Tibial nerve (tissue), 4 donors: ENCODE data around the gene WDR27. TPM values are rescaled to one million over a fixed set of nuclear protein-coding genes. Genes with fewer than 3 reads are reported as not detected.

Experiments
- DNase-seq, 2 donors: peaks; one replicate each; pipeline ENCODE4 v3.0.0-alpha.2; 2019; ENCODE audit warnings: low spot score in 2 of 2
- H3K27ac ChIP-seq, 4 donors: fragments of 200-600 bp; sonication (generic) in 3 of 4; one replicate each; pipeline ENCODE4 v1.5.1; 2017 to 2019; ENCODE audit warnings: mild to moderate bottlenecking in 1 of 4
- H3K27me3 ChIP-seq, 2 donors: fragments of 200-600 bp; sonication (generic) in 1 of 2; one replicate each; pipeline versions ENCODE4 v1.5.1 to v1.6.0; 2017 to 2019
- H3K36me3 ChIP-seq, 3 donors: fragments of 200-600 bp; sonication (generic); one replicate each; pipeline ENCODE4 v1.5.1; 2018 to 2019
- H3K4me1 ChIP-seq, 4 donors: fragments of 200-600 bp; sonication (generic) in 3 of 4; one replicate each; pipeline ENCODE4 v1.5.1; 2017 to 2019
- H3K4me3 ChIP-seq, 4 donors: fragments of 200-600 bp; sonication (generic) in 3 of 4; one replicate each; pipeline ENCODE4 v1.5.1; 2017 to 2019; ENCODE audit warnings: mild to moderate bottlenecking in 1 of 4, moderate library complexity in 1 of 4
- H3K9me3 ChIP-seq, 4 donors: fragments of 200-600 bp; sonication (generic) in 3 of 4; one replicate each; pipeline ENCODE4 v1.5.1; 2017 to 2019
- CTCF ChIP-seq, 5 experiments: fragments of 200-600 bp in 3 of 5; fragments of 450-650 bp in 2 of 5; sonication (generic) in 3 of 5; IDR thresholded peaks; one replicate each; pipeline ENCODE4 v1.5.1; 2016 to 2019; ENCODE audit warnings: antibody characterized with exemption in 5 of 5, mild to moderate bottlenecking in 3 of 5, moderate library complexity in 2 of 5
- EP300 ChIP-seq, 2 donors: sonication (generic); formaldehyde crosslinking; IDR thresholded peaks; one replicate each; pipeline ENCODE4 v1.6.1; 2017; ENCODE audit warnings: antibody characterized with exemption in 2 of 2, mild to moderate bottlenecking in 1 of 2
- POLR2A ChIP-seq, 2 donors: fragments of 450-650 bp; IDR thresholded peaks; one replicate each; pipeline ENCODE4 v1.6.1; 2017; ENCODE audit warnings: antibody characterized with exemption in 2 of 2, mild to moderate bottlenecking in 2 of 2, moderate library complexity in 2 of 2
- WGBS, 2 donors: methylation state at CpG; one replicate each; pipeline ENCODE4 v1.1.5; 2018; 5-methylcytosine and 5-hydroxymethylcytosine counted together
- total RNA-seq, 4 donors: library from RNA; depleted of rRNA; stranded (reverse); fragments of >200 nt; gene quantifications; one replicate each; pipeline ENCODE4 v1.1.0, GENCODE V29; 2016

WDR27 gene
- total RNA-seq, 4 donors from 2014 or later, result 33.9 to 57.5 (median 52.5) TPM

- Histone ChIP-seq H3K36me3 (no peaks in the 10 kb centered on the region), H3K27ac (no peak overlapping the region), H3K9me3 (peaks cover 0 to 7% (median 0%) of the 10 kb centered on the region in 4 donors), H3K4me1 (peaks cover 0 to 25% (median 12%) of the 10 kb centered on the region in 4 donors), H3K27me3 (no peaks in the 10 kb centered on the region), H3K4me3 (no peak overlapping the region)
- WGBS, 2 donors, result 93 to 95% methylated on average over 5 of the region's 5 CpGs
- no peak for TF ChIP-seq EP300 (IDR thresholded peaks at IDR 0.05)
- TF ChIP-seq POLR2A (IDR thresholded peaks at IDR 0.05), result no peak
- TF ChIP-seq CTCF (IDR thresholded peaks at IDR 0.05), result no peak
- no peak for DNase-seq
Observed at GRCh38 chr6:169587975-169588374, 113.9 kb downstream of the WDR27 start.

- 82 to 91% methylated on average over 6 of the region's 6 CpGs for WGBS, 2 donors
- no peak for DNase-seq
- H3K4me1 ChIP-seq, result peaks cover 0 to 5% (median under 1%) of the 10 kb centered on the region in 4 donors
Observed at GRCh38 chr6:169583886-169584541, 117.8 kb downstream of the WDR27 start.

GRCh38 chr6:169579407-169580111 is 122.3 kb downstream of the WDR27 start:
- peaks cover 0 to under 1% (median 0%) of the 10 kb centered on the region in 4 donors for H3K9me3 ChIP-seq
- no peak overlapping the region for H3K4me3 ChIP-seq
- DNase-seq, result no peak
- H3K36me3 ChIP-seq, result peaks cover 0 to 47% (median 0%) of the 10 kb centered on the region in 3 donors
- H3K27ac ChIP-seq, result no peak overlapping the region
- 93 to 96% methylated on average over 7 of the region's 7 CpGs for WGBS, 2 donors
- no peaks in the 10 kb centered on the region for H3K4me1 ChIP-seq
- TF ChIP-seq POLR2A (IDR thresholded peaks at IDR 0.05), result no peak
- TF ChIP-seq EP300 (IDR thresholded peaks at IDR 0.05), result no peak
- TF ChIP-seq CTCF (IDR thresholded peaks at IDR 0.05), result no peak
- H3K27me3 ChIP-seq, result no peaks in the 10 kb centered on the region

More at GRCh38 chr6:169583886-169584541, 117.8 kb downstream of the WDR27 start:
- H3K27me3 ChIP-seq, result no peaks in the 10 kb centered on the region
- H3K9me3 ChIP-seq, result peaks cover 0 to 7% (median 0%) of the 10 kb centered on the region in 4 donors
- no peak overlapping the region for H3K27ac ChIP-seq
- H3K4me3 ChIP-seq, result no peak overlapping the region
- no peak for TF ChIP-seq EP300 (IDR thresholded peaks at IDR 0.05)
- no peak for TF ChIP-seq CTCF (IDR thresholded peaks at IDR 0.05)
- TF ChIP-seq POLR2A (IDR thresholded peaks at IDR 0.05), result no peak
- peaks cover 0 to 28% (median 0%) of the 10 kb centered on the region in 3 donors for H3K36me3 ChIP-seq

DNA sequence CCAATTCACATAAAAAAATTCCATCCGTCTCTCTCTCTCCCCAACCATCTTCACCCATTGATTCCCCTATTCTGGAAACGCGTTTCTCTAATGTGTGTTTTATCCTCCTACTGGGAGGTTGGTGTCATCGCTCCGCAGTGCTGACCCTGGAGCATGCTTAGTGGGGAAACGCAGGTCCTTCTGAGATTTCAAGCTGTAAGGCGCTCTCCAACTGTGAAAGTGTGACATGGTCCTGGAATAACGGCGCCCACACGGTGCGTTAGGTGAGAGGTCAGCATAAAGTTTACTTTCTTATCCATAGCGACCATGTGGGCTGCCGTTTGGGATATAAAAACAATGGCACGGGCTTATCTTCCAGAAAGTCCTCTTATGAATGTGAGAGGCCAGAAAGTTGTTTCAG is 123.9 kb downstream of the WDR27 start:
- H3K4me3 ChIP-seq, result no peak overlapping the region
- no peak overlapping the region for H3K27ac ChIP-seq
- 74 to 76% methylated on average over 14 of the region's 14 CpGs for WGBS, 2 donors
- no peaks in the 10 kb centered on the region for H3K4me1 ChIP-seq
- H3K27me3 ChIP-seq, result no peaks in the 10 kb centered on the region
- TF ChIP-seq CTCF (IDR thresholded peaks at IDR 0.05), result no peak
- no peak for TF ChIP-seq EP300 (IDR thresholded peaks at IDR 0.05)
- TF ChIP-seq POLR2A (IDR thresholded peaks at IDR 0.05), result no peak
- no peak for DNase-seq
- H3K9me3 ChIP-seq, result no peaks in the 10 kb centered on the region
- peaks cover 0 to 48% (median 0%) of the 10 kb centered on the region in 3 donors for H3K36me3 ChIP-seq

DNA sequence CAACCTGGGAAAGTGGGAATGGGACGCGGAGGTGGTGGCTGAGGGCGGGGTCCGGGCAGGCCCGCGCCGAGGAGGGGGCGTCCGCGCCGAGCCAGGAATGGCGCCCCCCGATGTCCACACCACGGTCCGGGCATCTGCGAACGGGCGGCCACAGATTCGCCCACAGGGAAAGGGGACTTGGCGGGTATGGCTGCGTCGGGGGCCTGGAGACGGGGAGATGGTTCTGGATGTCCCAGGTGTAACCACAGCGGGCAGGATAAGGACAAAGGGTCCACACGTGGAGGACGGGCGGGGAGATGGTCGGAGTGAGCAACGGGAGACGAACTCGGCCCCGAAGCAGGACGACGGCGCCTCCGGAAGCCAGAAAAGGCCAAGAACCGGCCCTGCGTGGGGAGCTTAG is 124.6 kb downstream of the WDR27 start:
- Histone ChIP-seq H3K9me3 (no peaks in the 10 kb centered on the region), H3K4me3 (peak overlapping the region in 1 of 4 donors; percentile 12), H3K4me1 (no peaks in the 10 kb centered on the region), H3K27ac (no peak overlapping the region), H3K36me3 (peaks cover 0 to 41% (median 0%) of the 10 kb centered on the region in 3 donors), H3K27me3 (no peaks in the 10 kb centered on the region)
- 76 to 87% methylated on average over 37 of the region's 38 CpGs for WGBS, 2 donors
- no peak for DNase-seq
- no peak for TF ChIP-seq CTCF (IDR thresholded peaks at IDR 0.05)
- no peak for TF ChIP-seq POLR2A (IDR thresholded peaks at IDR 0.05)
- TF ChIP-seq EP300 (IDR thresholded peaks at IDR 0.05), result no peak
